ENCODE measurements around the gene PPP1R36. TPM values are rescaled to one million over a fixed set of nuclear protein-coding genes. Genes with fewer than 3 reads are reported as not detected.
"Not testable (repeated sequence)": the region's sequence is repeated elsewhere in the genome, so short reads cannot be mapped to it uniquely, and the experiment has no call there.

PPP1R36 gene
- total RNA-seq, 2 donors from 2014 or later, result 2.2 to 5.0 TPM

- Histone ChIP-seq H3K9ac (ENCODE audit: low read depth in 2 of 2, low read length in 2 of 2) (no peak overlapping the region), H3K36me3 (no peaks in the 10 kb centered on the region), H3K27ac (no peak overlapping the region), H3K9me3 (no peaks in the 10 kb centered on the region), H3K4me3 (no peak overlapping the region), H3K4me1 (no peaks in the 10 kb centered on the region), H3K27me3 (no peaks in the 10 kb centered on the region)
- no peak for TF ChIP-seq CTCF (IDR thresholded peaks at IDR 0.05)
- DNase-seq, result no peak
- intact Hi-C loops (cut with DNase I), result no loop called here
Observed at GRCh38 chr14:64515053-64515452, 34.7 kb upstream of the PPP1R36 start.

GRCh38 chr14:64516969-64517368 is 32.8 kb upstream of the PPP1R36 start:
- TF ChIP-seq CTCF (IDR thresholded peaks at IDR 0.05), result no peak
- H3K36me3 ChIP-seq, result no peaks in the 10 kb centered on the region
- no peak overlapping the region for H3K27ac ChIP-seq
- intact Hi-C loops (cut with DNase I), result no loop called here
- no peaks in the 10 kb centered on the region for H3K4me1 ChIP-seq
- H3K27me3 ChIP-seq, result no peaks in the 10 kb centered on the region
- no peak overlapping the region for H3K4me3 ChIP-seq
- H3K9ac ChIP-seq (ENCODE audit: low read depth in 2 of 2, low read length in 2 of 2), result no peak overlapping the region
- H3K9me3 ChIP-seq, result no peaks in the 10 kb centered on the region
- DNase-seq, result no peak

GRCh38 chr14:64517667-64518066 is 32.1 kb upstream of the PPP1R36 start:
- DNase-seq; H3K9ac ChIP-seq (ENCODE audit: low read depth in 2 of 2, low read length in 2 of 2); intact Hi-C loops (cut with DNase I); H3K4me3 ChIP-seq; H3K36me3 ChIP-seq; H3K4me1 ChIP-seq; H3K27ac ChIP-seq; H3K9me3 ChIP-seq; H3K27me3 ChIP-seq: not testable (repeated sequence)

DNA sequence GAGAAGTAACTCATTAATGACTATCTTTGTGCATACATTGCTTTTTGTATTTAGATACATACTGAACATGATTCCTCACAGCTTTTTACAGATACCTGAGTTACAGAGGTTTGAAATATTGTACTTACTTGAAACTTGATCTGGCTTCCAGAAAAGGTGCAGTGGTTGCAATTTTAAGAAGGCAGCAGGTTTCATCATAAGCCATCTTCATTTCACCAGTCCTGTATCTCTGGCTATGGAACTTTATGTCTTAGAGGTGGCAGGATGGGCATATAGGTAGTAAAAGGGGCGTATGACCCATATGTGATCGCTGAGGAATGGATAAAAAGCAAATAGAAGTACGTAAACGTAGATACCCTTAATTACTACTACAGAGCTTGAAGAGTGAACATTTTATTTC is 31.5 kb upstream of the PPP1R36 start:
- TF ChIP-seq CTCF (IDR thresholded peaks at IDR 0.05), result no peak
- H3K36me3 ChIP-seq, result peaks cover 5% of the 10 kb centered on the region
- intact Hi-C loops (cut with DNase I), result no loop called here
- H3K9me3 ChIP-seq, result no peaks in the 10 kb centered on the region
- H3K4me3 ChIP-seq, result no peak overlapping the region
- H3K27ac ChIP-seq, result no peak overlapping the region
- no peaks in the 10 kb centered on the region for H3K27me3 ChIP-seq
- no peak overlapping the region for H3K9ac ChIP-seq (ENCODE audit: low read depth in 2 of 2, low read length in 2 of 2)
- no peak for DNase-seq
- no peaks in the 10 kb centered on the region for H3K4me1 ChIP-seq

GRCh38 chr14:64520699-64521098 is 29.1 kb upstream of the PPP1R36 start:
- H3K27me3 ChIP-seq, result no peaks in the 10 kb centered on the region
- DNase-seq, result no peak
- intact Hi-C loops (cut with DNase I), result no loop called here
- no peak overlapping the region for H3K4me3 ChIP-seq
- no peaks in the 10 kb centered on the region for H3K9me3 ChIP-seq
- no peaks in the 10 kb centered on the region for H3K4me1 ChIP-seq
- TF ChIP-seq CTCF (IDR thresholded peaks at IDR 0.05), result no peak
- peaks cover 5% of the 10 kb centered on the region for H3K36me3 ChIP-seq
- H3K27ac ChIP-seq, result no peak overlapping the region
- H3K9ac ChIP-seq (ENCODE audit: low read depth in 2 of 2, low read length in 2 of 2), result no peak overlapping the region

DNA sequence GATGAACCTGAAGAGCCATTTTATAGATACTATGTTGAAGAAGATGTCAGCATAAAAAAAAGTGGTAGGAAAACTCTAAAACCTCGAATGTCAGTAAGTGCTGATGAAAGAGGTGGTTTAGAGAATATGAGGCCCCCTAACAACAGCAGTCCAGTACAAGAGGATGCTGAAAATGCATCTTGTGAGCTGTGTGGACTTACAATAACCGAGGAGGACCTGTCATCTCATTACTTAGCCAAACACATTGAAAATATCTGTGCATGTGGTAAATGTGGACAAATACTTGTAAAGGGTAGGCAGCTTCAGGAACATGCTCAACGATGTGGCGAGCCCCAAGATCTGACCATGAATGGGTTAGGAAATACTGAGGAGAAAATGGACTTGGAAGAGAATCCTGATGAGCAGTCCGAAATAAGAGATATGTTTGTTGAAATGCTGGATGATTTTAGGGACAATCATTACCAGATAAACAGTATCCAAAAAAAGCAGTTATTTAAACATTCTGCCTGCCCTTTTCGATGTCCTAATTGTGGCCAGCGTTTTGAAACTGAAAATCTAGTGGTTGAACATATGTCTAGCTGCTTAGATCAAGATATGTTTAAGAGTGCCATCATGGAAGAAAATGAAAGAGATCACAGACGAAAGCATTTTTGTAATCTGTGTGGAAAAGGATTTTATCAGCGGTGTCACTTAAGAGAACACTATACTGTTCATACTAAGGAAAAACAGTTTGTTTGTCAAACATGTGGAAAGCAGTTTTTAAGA is 27.0 kb upstream of the PPP1R36 start:
- H3K27me3 ChIP-seq, result no peaks in the 10 kb centered on the region
- no peak overlapping the region for H3K4me3 ChIP-seq
- DNase-seq, result no peak
- no peak for TF ChIP-seq CTCF (IDR thresholded peaks at IDR 0.05)
- intact Hi-C loops (cut with DNase I), result no loop called here
- peaks cover 5% of the 10 kb centered on the region for H3K36me3 ChIP-seq
- H3K4me1 ChIP-seq, result no peaks in the 10 kb centered on the region
- H3K9ac ChIP-seq (ENCODE audit: low read depth in 2 of 2, low read length in 2 of 2), result no peak overlapping the region
- H3K9me3 ChIP-seq, result no peaks in the 10 kb centered on the region
- H3K27ac ChIP-seq, result no peak overlapping the region

Data from colonic mucosa (tissue), 4 donors.